K562 (cell line): Measurements from ENCODE around the gene ITPRIP. TPM values are rescaled to one million over a fixed set of nuclear protein-coding genes. Genes with fewer than 3 reads are reported as not detected.

Experiments
- ARID1B ChIP-seq: fragments of 450-650 bp; IDR thresholded peaks from 2 replicates; pipeline ENCODE4 v1.6.1; 2016; ENCODE audit warnings: antibody characterized with exemption, mild to moderate bottlenecking, inconsistent platforms
- CBFA2T2 ChIP-seq: fragments of 450-650 bp; conservative IDR thresholded peaks from 2 replicates; pipeline ENCODE4 v1.6.1; 2017; ENCODE audit warnings: mild to moderate bottlenecking
- CBX3 ChIP-seq, 2 experiments: IDR thresholded peaks; 1 replicate in 1 of 2; 2 replicates in 1 of 2; pipeline ENCODE4 v1.6.1; 2012; ENCODE audit warnings: inconsistent platforms in 2 of 2, low read length in 2 of 2, borderline replicate concordance in 1 of 2, control low read depth in 1 of 2
- DMBX1 ChIP-seq: fragments of 250-450 bp; sonication (Bioruptor Pico); IDR thresholded peaks from 2 replicates; pipeline ENCODE4 v1.8.0; 2022; ENCODE audit warnings: inconsistent platforms, mild to moderate bottlenecking, moderate library complexity, borderline replicate concordance
- EHMT2 ChIP-seq: fragments of 450-650 bp; IDR thresholded peaks from 2 replicates; pipeline ENCODE4 v1.6.1; 2018; ENCODE audit warnings: antibody characterized with exemption
- FOSL1 ChIP-seq: fragments of 200-800 bp; sonication (Bioruptor generic); conservative IDR thresholded peaks from 2 replicates; pipeline ENCODE4 v1.6.1; 2016; ENCODE audit warnings: missing genetic modification characterization, missing compliant biosample characterization
- JUN ChIP-seq, 2 experiments: sonication (generic) in 1 of 2; formaldehyde crosslinking in 1 of 2; IDR thresholded peaks; 2 replicates each; pipeline versions ENCODE4 v1.6.1 to v1.8.0; 2012 to 2022; ENCODE audit warnings: borderline replicate concordance in 2 of 2, mild to moderate bottlenecking in 2 of 2, improper control_type of control experiment in 1 of 2, low read depth in 1 of 2, low read length in 1 of 2, missing genetic modification reagents in 1 of 2
- NCOR1 ChIP-seq: fragments of 450-650 bp; IDR thresholded peaks from 2 replicates; pipeline ENCODE4 v1.6.1; 2016; ENCODE audit warnings: mild to moderate bottlenecking, moderate library complexity
- PML ChIP-seq: IDR thresholded peaks from 2 replicates; pipeline ENCODE4 v1.6.1; 2012; ENCODE audit warnings: low read length, inconsistent platforms
- SMARCE1 ChIP-seq: fragments of 450-650 bp; IDR thresholded peaks from 2 replicates; pipeline ENCODE4 v1.7.1; 2016; ENCODE audit warnings: mild to moderate bottlenecking
- SOX6 ChIP-seq: fragments of 450-650 bp; IDR thresholded peaks from 2 replicates; pipeline ENCODE4 v1.6.1; 2014; ENCODE audit warnings: mild to moderate bottlenecking
- TEAD4 ChIP-seq, 2 experiments: sonication (generic) in 1 of 2; formaldehyde crosslinking in 1 of 2; IDR thresholded peaks; 2 replicates each; pipeline versions ENCODE4 v1.6.1 to v1.8.0; 2012 to 2022; ENCODE audit warnings: borderline replicate concordance in 1 of 2, inconsistent platforms in 1 of 2, low read length in 1 of 2, mild to moderate bottlenecking in 1 of 2, missing genetic modification reagents in 1 of 2
- TFAM ChIP-seq: fragments of 250-450 bp; sonication (Bioruptor Pico); conservative IDR thresholded peaks from 2 replicates; pipeline ENCODE4 v1.5.0; 2021; ENCODE audit warnings: mild to moderate bottlenecking, moderate library complexity
- TRIM24 ChIP-seq, 2 experiments: fragments of 450-650 bp; IDR thresholded peaks; 2 replicates each; pipeline ENCODE4 v1.6.1; 2016
- polyA plus RNA-seq, 8 experiments: library from polyadenylated mRNA; depleted of rRNA in 4 of 8; stranded (reverse) in 5 of 8; unstranded in 3 of 8; fragments of >200 nt; fragmentation: Nextera tagmentation in 2 of 8; fragmentation: Illumina TruSeq in 1 of 8; extraction: Ambion mirVana in 2 of 8; extraction: Trizol in 1 of 8; gene quantifications; 2 replicates each; pipeline versions ENCODE4 v1.2.1 to v1.2.3, GENCODE V29; 2011 to 2014; ENCODE audit warnings: inconsistent platforms in 1 of 8, missing spikeins in 1 of 8
- total RNA-seq, 7 experiments: library from RNA; depleted of rRNA in 6 of 7; stranded (reverse); fragments of >200 nt in 6 of 7; fragmentation: Illumina TruSeq in 2 of 7; extraction: Trizol in 2 of 7; gene quantifications; 2 replicates each; pipeline versions ENCODE4 v1.2.1 to v1.2.3, GENCODE V29; 2011 to 2021; ENCODE audit warnings: low replicate concordance in 1 of 7
- TF ChIP-seq, protein P1 (sequence below), 2 experiments: fragments of 450-650 bp in 1 of 2; sonication (generic) in 1 of 2; formaldehyde crosslinking in 1 of 2; IDR thresholded peaks in 1 of 2; conservative IDR thresholded peaks in 1 of 2; 2 replicates each; pipeline versions ENCODE4 v1.6.1 to v1.8.1; 2016 to 2023; ENCODE audit warnings: mild to moderate bottlenecking in 2 of 2, moderate library complexity in 2 of 2, inconsistent platforms in 1 of 2, missing genetic modification reagents in 1 of 2
- TF ChIP-seq, protein P2 (sequence below): fragments of 450-650 bp; IDR thresholded peaks from 2 replicates; pipeline ENCODE4 v1.6.1; 2016; ENCODE audit warnings: mild to moderate bottlenecking, moderate library complexity

The ITPRIP gene
- total and polyA plus RNA-seq, 9 of the 15 experiments (the other 6 are each of a cell fraction or from before 2014, with no cell fraction given) = 4.4 to 28.5 (median 10.9) TPM

DNA sequence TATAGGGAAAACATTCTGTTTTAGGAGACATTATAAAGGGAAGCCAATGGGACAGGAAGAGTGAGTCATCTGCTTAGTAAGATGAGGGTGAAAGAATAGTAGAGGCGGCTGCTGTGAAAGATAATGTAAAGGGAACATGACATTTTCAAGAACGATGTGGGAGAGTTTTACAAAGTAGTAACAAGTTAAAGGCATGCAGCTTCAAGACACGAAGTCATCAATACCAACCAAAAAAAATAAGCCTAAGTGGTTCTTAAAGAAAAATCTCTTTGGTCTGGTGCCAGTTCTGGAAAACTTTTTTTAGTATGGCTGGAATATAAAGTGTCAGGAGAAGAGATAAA is 77.5 kb downstream of the ITPRIP start (continued):
- peak; percentile 92 for TF ChIP-seq ARID1B
- TF ChIP-seq SOX6 = 0 out of 2 replicates have a peak, but pooled peaks have one; percentile 35
- TF ChIP-seq, protein P1, sequence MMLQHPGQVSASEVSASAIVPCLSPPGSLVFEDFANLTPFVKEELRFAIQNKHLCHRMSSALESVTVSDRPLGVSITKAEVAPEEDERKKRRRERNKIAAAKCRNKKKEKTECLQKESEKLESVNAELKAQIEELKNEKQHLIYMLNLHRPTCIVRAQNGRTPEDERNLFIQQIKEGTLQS (IDR thresholded peaks at IDR 0.05) = peak; percentile 92
- TF ChIP-seq, protein P1 (CRISPR knock-in tag; conservative IDR thresholded peaks at IDR 0.05) = no peak
- TF ChIP-seq TFAM (CRISPR knock-in tag) = no peak
- TF ChIP-seq TEAD4 (IDR thresholded peaks at IDR 0.05; ENCODE audit: low read length) = peak; percentile 61
- no peak for TF ChIP-seq TEAD4 (CRISPR knock-in tag; IDR thresholded peaks at IDR 0.05; ENCODE audit: borderline replicate concordance)
- TF ChIP-seq NCOR1 = peak; percentile 57
- TF ChIP-seq JUN (IDR thresholded peaks at IDR 0.05; ENCODE audit: borderline replicate concordance, low read depth, low read length) = peak; percentile 75; the same call in 1 of the 2 replicates
- TF ChIP-seq JUN (CRISPR knock-in tag; IDR thresholded peaks at IDR 0.05; ENCODE audit: borderline replicate concordance) = no peak
- peak in 1 of 2 experiments; percentile 48; a peak in 1 of 3 replicates for TF ChIP-seq CBX3 (IDR thresholded peaks at IDR 0.05; ENCODE audit: borderline replicate concordance in 1 of 2, low read length in 2 of 2)
- TF ChIP-seq FOSL1 = peak; percentile 91
- peak; percentile 58; the same call in 1 of the 2 replicates for TF ChIP-seq DMBX1 (CRISPR knock-in tag)
- peak; percentile 62 for TF ChIP-seq CBFA2T2
- TF ChIP-seq, protein P2, sequence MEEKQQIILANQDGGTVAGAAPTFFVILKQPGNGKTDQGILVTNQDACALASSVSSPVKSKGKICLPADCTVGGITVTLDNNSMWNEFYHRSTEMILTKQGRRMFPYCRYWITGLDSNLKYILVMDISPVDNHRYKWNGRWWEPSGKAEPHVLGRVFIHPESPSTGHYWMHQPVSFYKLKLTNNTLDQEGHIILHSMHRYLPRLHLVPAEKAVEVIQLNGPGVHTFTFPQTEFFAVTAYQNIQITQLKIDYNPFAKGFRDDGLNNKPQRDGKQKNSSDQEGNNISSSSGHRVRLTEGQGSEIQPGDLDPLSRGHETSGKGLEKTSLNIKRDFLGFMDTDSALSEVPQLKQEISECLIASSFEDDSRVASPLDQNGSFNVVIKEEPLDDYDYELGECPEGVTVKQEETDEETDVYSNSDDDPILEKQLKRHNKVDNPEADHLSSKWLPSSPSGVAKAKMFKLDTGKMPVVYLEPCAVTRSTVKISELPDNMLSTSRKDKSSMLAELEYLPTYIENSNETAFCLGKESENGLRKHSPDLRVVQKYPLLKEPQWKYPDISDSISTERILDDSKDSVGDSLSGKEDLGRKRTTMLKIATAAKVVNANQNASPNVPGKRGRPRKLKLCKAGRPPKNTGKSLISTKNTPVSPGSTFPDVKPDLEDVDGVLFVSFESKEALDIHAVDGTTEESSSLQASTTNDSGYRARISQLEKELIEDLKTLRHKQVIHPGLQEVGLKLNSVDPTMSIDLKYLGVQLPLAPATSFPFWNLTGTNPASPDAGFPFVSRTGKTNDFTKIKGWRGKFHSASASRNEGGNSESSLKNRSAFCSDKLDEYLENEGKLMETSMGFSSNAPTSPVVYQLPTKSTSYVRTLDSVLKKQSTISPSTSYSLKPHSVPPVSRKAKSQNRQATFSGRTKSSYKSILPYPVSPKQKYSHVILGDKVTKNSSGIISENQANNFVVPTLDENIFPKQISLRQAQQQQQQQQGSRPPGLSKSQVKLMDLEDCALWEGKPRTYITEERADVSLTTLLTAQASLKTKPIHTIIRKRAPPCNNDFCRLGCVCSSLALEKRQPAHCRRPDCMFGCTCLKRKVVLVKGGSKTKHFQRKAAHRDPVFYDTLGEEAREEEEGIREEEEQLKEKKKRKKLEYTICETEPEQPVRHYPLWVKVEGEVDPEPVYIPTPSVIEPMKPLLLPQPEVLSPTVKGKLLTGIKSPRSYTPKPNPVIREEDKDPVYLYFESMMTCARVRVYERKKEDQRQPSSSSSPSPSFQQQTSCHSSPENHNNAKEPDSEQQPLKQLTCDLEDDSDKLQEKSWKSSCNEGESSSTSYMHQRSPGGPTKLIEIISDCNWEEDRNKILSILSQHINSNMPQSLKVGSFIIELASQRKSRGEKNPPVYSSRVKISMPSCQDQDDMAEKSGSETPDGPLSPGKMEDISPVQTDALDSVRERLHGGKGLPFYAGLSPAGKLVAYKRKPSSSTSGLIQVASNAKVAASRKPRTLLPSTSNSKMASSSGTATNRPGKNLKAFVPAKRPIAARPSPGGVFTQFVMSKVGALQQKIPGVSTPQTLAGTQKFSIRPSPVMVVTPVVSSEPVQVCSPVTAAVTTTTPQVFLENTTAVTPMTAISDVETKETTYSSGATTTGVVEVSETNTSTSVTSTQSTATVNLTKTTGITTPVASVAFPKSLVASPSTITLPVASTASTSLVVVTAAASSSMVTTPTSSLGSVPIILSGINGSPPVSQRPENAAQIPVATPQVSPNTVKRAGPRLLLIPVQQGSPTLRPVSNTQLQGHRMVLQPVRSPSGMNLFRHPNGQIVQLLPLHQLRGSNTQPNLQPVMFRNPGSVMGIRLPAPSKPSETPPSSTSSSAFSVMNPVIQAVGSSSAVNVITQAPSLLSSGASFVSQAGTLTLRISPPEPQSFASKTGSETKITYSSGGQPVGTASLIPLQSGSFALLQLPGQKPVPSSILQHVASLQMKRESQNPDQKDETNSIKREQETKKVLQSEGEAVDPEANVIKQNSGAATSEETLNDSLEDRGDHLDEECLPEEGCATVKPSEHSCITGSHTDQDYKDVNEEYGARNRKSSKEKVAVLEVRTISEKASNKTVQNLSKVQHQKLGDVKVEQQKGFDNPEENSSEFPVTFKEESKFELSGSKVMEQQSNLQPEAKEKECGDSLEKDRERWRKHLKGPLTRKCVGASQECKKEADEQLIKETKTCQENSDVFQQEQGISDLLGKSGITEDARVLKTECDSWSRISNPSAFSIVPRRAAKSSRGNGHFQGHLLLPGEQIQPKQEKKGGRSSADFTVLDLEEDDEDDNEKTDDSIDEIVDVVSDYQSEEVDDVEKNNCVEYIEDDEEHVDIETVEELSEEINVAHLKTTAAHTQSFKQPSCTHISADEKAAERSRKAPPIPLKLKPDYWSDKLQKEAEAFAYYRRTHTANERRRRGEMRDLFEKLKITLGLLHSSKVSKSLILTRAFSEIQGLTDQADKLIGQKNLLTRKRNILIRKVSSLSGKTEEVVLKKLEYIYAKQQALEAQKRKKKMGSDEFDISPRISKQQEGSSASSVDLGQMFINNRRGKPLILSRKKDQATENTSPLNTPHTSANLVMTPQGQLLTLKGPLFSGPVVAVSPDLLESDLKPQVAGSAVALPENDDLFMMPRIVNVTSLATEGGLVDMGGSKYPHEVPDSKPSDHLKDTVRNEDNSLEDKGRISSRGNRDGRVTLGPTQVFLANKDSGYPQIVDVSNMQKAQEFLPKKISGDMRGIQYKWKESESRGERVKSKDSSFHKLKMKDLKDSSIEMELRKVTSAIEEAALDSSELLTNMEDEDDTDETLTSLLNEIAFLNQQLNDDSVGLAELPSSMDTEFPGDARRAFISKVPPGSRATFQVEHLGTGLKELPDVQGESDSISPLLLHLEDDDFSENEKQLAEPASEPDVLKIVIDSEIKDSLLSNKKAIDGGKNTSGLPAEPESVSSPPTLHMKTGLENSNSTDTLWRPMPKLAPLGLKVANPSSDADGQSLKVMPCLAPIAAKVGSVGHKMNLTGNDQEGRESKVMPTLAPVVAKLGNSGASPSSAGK = peak; percentile 65
- 0 out of 2 replicates have a peak, but pooled peaks have one; percentile 67 for TF ChIP-seq EHMT2
- peak; percentile 89 for TF ChIP-seq SMARCE1
- TF ChIP-seq PML = peak; percentile 22; the same call in 1 of the 2 replicates
- peak; percentile 44 to 46; a peak in 1 of 4 replicates for TF ChIP-seq TRIM24 (IDR thresholded peaks at IDR 0.05)
